Measurements from ENCODE around the gene PRMT7.

DNA sequence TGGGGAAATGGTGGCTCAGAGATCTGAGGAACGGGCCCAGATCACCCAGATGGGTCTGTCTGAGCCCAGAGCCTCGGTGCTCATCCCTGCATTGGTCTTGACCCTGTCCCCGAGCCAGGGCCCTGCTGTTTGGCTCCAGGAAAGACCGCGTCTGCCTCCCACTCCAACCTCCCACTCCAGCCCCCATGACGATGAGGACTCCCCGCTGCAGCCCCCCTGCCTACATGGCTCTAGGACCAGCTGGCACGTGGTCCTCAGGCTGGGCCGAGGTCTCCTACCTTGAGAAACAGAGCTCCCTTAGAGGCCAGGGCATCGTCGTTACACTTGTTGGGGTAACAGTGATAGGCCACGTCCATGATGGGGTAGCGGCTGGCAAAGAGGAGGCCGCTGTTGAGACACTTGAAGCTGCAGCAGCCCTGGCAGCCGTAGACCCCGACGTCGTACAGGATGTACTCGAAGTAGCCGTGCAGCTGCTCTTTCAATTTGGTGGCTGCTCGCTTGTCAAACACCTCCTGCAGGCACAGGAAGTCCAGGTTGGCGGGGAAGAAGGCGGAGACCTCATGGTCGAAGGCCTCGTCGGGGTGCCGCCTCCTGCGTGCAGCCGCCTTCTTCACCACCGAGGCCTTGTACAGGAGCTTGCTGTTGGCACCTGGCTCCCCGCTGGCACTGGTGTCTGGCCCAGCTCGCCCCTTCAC is 59.9 kb downstream of the PRMT7 start:
- TF ChIP-seq, protein P1, sequence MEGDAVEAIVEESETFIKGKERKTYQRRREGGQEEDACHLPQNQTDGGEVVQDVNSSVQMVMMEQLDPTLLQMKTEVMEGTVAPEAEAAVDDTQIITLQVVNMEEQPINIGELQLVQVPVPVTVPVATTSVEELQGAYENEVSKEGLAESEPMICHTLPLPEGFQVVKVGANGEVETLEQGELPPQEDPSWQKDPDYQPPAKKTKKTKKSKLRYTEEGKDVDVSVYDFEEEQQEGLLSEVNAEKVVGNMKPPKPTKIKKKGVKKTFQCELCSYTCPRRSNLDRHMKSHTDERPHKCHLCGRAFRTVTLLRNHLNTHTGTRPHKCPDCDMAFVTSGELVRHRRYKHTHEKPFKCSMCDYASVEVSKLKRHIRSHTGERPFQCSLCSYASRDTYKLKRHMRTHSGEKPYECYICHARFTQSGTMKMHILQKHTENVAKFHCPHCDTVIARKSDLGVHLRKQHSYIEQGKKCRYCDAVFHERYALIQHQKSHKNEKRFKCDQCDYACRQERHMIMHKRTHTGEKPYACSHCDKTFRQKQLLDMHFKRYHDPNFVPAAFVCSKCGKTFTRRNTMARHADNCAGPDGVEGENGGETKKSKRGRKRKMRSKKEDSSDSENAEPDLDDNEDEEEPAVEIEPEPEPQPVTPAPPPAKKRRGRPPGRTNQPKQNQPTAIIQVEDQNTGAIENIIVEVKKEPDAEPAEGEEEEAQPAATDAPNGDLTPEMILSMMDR (IDR thresholded peaks at IDR 0.05), result no peak
- TF ChIP-seq POLR2A (IDR thresholded peaks at IDR 0.05) (no peak), EP300 (IDR thresholded peaks at IDR 0.05) (no peak)
